Epithelial cell of proximal tubule (primary cell): Measurements from ENCODE around the gene TEAD1. TPM values are rescaled to one million over a fixed set of nuclear protein-coding genes. Genes with fewer than 3 reads are reported as not detected.

Experiments
- DNase-seq: peaks from one replicate; pipeline ENCODE4 v3.0.0-alpha.2; 2011; ENCODE audit warnings: low read depth
- H3K4me3 ChIP-seq: 2 replicates; pipeline ENCODE4 v1.5.1; 2011; ENCODE audit warnings: low read depth, mild to moderate bottlenecking, low read length
- total RNA-seq: library from RNA; depleted of rRNA; stranded (reverse); fragments of >200 nt; gene quantifications from 2 replicates; pipeline ENCODE4 v1.2.3, GENCODE V29; 2015
- TF ChIP-seq, protein P1 (sequence below): conservative IDR thresholded peaks from 2 replicates; pipeline ENCODE4 v1.5.1; 2012; ENCODE audit warnings: low read depth, mild to moderate bottlenecking, low read length

TEAD1 gene
- total RNA-seq, 1 donor from 2014 or later: 61.9 TPM

DNA sequence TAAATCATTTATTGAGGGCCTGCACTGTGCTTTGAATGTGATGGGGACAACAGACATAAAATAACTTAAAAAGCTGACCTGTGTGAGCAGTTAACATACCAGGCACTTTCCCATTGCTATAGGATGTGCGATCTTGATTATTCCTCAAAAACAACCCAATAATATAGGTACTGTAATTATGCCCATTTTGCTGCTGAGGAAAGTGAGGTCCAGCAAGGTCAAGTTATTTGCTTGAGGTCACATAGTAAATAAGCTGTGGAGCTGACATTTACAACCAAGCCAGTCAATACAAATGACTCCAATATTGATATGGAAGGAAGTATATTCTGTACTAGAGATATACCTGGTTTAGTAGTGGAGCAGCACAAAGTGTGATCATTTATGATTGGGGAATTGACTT is 96.2 kb downstream of the TEAD1 start:
- H3K4me3 ChIP-seq: no peak overlapping the region
- TF ChIP-seq, protein P1, sequence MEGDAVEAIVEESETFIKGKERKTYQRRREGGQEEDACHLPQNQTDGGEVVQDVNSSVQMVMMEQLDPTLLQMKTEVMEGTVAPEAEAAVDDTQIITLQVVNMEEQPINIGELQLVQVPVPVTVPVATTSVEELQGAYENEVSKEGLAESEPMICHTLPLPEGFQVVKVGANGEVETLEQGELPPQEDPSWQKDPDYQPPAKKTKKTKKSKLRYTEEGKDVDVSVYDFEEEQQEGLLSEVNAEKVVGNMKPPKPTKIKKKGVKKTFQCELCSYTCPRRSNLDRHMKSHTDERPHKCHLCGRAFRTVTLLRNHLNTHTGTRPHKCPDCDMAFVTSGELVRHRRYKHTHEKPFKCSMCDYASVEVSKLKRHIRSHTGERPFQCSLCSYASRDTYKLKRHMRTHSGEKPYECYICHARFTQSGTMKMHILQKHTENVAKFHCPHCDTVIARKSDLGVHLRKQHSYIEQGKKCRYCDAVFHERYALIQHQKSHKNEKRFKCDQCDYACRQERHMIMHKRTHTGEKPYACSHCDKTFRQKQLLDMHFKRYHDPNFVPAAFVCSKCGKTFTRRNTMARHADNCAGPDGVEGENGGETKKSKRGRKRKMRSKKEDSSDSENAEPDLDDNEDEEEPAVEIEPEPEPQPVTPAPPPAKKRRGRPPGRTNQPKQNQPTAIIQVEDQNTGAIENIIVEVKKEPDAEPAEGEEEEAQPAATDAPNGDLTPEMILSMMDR: no peak
- no peak for DNase-seq

- DNase-seq: no peak
- TF ChIP-seq, protein P1: no peak
- H3K4me3 ChIP-seq: no peak overlapping the region
Measured at GRCh38 chr11:12770966-12771597, 96.9 kb downstream of the TEAD1 start.

- TF ChIP-seq, protein P1: no peak
- H3K4me3 ChIP-seq: no peak overlapping the region
- no peak for DNase-seq
Measured at GRCh38 chr11:12771875-12772274, 97.7 kb downstream of the TEAD1 start.

GRCh38 chr11:12772324-12772723 is 98.1 kb downstream of the TEAD1 start:
- TF ChIP-seq, protein P1: no peak
- H3K4me3 ChIP-seq: no peak overlapping the region
- DNase-seq: no peak

- TF ChIP-seq, protein P1: no peak
- DNase-seq: no peak
- H3K4me3 ChIP-seq: no peak overlapping the region
Measured at GRCh38 chr11:12773591-12773990, 99.4 kb downstream of the TEAD1 start.

- no peak overlapping the region for H3K4me3 ChIP-seq
- TF ChIP-seq, protein P1: no peak
- DNase-seq: no peak
Measured at GRCh38 chr11:12775955-12776354, 101.7 kb downstream of the TEAD1 start.

- TF ChIP-seq, protein P1: no peak
- DNase-seq: no peak
- no peak overlapping the region for H3K4me3 ChIP-seq
Measured at GRCh38 chr11:12777208-12777874, 103.1 kb downstream of the TEAD1 start.
